HL-60 (cell line): Measurements from ENCODE around the gene GRIN1.

Source experiments
- DNase-seq, 2 experiments: peaks; one replicate each; pipeline ENCODE4 v3.0.0-alpha.2; 2010 to 2020; ENCODE audit warnings: low read depth in 1 of 2, low spot score in 1 of 2
- H3K27ac ChIP-seq: fragments of 250-450 bp; sonication (Bioruptor Pico); replicated peaks from 2 replicates; pipeline ENCODE4 v1.5.1; 2020; ENCODE audit warnings: mild to moderate bottlenecking, moderate library complexity
- H3K27me3 ChIP-seq: fragments of 250-450 bp; sonication (Bioruptor Pico); 2 replicates; pipeline ENCODE4 v1.5.1; 2021; ENCODE audit warnings: mild to moderate bottlenecking, moderate library complexity; ENCODE audit not compliant: insufficient read depth, poor library complexity, severe bottlenecking
- H3K4me3 ChIP-seq: replicated peaks from 2 replicates; pipeline ENCODE4 v1.5.1; 2011; ENCODE audit warnings: mild to moderate bottlenecking, control low read depth, low read length; ENCODE audit not compliant: insufficient read depth
- CTCF ChIP-seq: IDR thresholded peaks from one replicate; pipeline ENCODE4 v1.5.1; 2011; ENCODE audit warnings: low read length, control low read depth, inconsistent platforms; ENCODE audit not compliant: insufficient read depth
- GABPA ChIP-seq: IDR thresholded peaks from 2 replicates; pipeline ENCODE4 v1.6.1; 2012; ENCODE audit warnings: low read depth
- POLR2AphosphoS5 ChIP-seq: IDR thresholded peaks from 2 replicates; pipeline ENCODE4 v1.6.1; 2012; ENCODE audit warnings: low read depth
- REST ChIP-seq: IDR thresholded peaks from 2 replicates; pipeline ENCODE4 v1.6.1; 2012; ENCODE audit warnings: low read depth; ENCODE audit not compliant: insufficient replicate concordance
- SPI1 ChIP-seq: IDR thresholded peaks from 2 replicates; pipeline ENCODE4 v1.6.1; 2012; ENCODE audit warnings: low read depth, mild to moderate bottlenecking, borderline replicate concordance

GRIN1 gene

GRCh38 chr9:137181680-137182079, 42.7 kb downstream of the GRIN1 start:
- no peak overlapping the region for H3K4me3 ChIP-seq
- H3K27me3 ChIP-seq, result no peaks in the 10 kb centered on the region
- no peak for TF ChIP-seq REST
- no peak for TF ChIP-seq POLR2AphosphoS5
- no peak for TF ChIP-seq SPI1
- no peak for TF ChIP-seq GABPA
- TF ChIP-seq CTCF, result no peak
- DNase-seq, result no peak
- no peak overlapping the region for H3K27ac ChIP-seq

GRCh38 chr9:137182836-137183235, 43.9 kb downstream of the GRIN1 start:
- Histone ChIP-seq H3K27me3 (no peaks in the 10 kb centered on the region), H3K27ac (no peak overlapping the region), H3K4me3 (no peak overlapping the region)
- no peak for DNase-seq
- TF ChIP-seq SPI1 (no peak), CTCF (no peak), REST (no peak), POLR2AphosphoS5 (no peak), GABPA (no peak)

- DNase-seq, result no peak
- no peak overlapping the region for H3K4me3 ChIP-seq
- no peaks in the 10 kb centered on the region for H3K27me3 ChIP-seq
- H3K27ac ChIP-seq, result no peak overlapping the region
- TF ChIP-seq GABPA, result no peak
- TF ChIP-seq POLR2AphosphoS5, result no peak
- TF ChIP-seq REST, result no peak
Measured at GRCh38 chr9:137183980-137184595, 45.1 kb downstream of the GRIN1 start.
